GM18511 (cell line): Measurements from ENCODE around the gene HPCAL1.

Experiments
- ATAC-seq: cut with Tn5 transposase; IDR thresholded peaks from one replicate; pipeline ENCODE4 v1.9.1; 2021; ENCODE audit warnings: mild to moderate bottlenecking, moderate library complexity; ENCODE audit not compliant: unreplicated experiment

HPCAL1 gene

GRCh38 chr2:10320575-10320931, 17.8 kb downstream of the HPCAL1 start:
- no peak for ATAC-seq

DNA sequence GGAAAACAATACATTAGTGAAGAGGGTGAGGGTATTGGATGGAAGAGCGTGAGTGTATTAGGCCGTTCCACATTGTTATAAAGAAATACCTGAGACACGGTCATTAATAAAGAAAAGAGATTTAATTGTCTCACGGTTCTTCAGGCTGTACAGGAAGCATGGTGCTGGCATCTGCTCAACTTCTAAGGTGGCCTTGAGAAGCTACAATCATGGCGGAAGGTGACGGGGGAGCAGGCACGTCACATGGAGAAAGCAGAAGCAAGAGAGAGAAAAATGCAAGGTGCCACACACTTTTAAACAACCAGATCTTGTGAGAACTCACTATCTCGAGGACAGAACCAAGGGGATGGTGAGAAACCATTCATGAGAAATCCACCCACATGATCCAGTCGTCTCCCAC, 18.2 kb downstream of the HPCAL1 start:
- no peak for ATAC-seq

DNA sequence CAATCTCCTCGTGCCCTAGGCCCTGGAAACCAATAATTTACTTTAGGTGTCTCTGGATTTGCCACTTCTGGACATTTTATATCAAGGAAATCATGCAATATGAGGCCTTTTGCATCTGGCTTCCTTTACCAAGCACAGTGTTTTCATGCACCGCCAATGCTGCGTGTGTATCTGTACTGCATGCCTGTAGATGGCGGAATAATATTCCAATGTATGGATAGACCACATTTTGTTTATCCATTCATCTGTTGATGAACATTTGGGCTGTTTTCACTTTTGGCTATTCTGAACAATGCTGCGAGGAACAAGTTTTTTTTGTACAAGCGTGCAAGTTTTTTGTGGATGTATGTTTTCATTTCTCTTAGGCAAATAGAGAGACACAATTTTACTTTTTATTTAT, 18.9 kb downstream of the HPCAL1 start:
- no peak for ATAC-seq

- ATAC-seq, result no peak
These were observed 19.8 kb downstream of the HPCAL1 start for GRCh38 chr2:10322481-10322880.

GRCh38 chr2:10322973-10323372, 20.3 kb downstream of the HPCAL1 start:
- no peak for ATAC-seq

DNA sequence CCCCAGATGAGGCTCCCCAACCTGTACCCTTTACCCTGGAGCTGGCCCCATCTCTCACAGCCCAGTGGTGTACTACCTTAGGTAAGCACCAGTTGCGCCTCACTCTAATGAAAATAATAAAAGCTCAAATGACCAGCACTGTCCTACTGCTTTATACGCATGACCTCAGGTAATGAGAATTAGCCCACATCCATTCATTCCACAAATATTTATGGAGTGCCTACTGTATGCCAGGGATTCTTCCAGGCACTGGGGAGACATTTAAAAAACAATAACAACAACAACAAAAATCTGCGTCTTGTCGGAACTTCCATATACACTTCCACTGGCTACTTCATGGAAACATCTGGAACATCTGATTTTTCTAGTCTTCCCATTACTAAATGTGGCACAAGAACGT, 20.8 kb downstream of the HPCAL1 start:
- no peak for ATAC-seq

DNA sequence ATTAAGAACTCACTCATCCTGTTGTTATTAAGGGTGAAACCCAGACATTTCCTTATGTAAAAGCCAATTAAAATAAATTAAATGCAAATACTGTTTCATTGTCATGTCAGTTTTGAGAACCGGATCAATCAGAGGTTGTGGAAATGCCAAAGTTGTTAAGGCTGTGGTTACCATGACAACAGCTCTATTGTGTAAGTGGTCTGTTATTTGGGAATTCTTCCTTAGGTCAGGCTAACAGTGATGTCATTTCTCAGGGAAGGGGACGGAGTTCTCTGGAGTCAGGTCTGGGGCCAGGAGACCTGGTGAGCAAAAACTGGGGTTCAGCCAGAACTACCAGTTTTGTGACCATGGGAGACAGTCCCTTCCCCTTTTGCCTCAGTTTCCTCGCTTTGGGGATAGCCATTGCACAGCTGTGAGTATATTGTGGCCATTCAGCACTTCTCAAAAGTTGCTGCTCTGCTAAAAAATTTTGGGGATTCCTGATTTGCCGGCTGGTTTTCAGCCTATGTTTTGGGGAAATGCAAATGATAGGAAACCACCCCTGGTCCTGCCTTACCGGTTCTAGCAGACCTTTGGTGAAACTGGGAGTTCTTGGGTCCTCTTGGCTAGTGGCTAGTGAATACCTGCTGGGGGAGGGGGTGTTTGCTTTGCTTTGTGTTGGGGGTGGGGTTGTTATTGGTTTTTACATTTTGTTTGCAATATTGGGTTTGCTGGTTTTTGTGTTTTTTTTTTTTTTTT, 21.6 kb downstream of the HPCAL1 start:
- no peak for ATAC-seq

GRCh38 chr2:10325278-10326145, 22.8 kb downstream of the HPCAL1 start:
- ATAC-seq, result no peak

DNA sequence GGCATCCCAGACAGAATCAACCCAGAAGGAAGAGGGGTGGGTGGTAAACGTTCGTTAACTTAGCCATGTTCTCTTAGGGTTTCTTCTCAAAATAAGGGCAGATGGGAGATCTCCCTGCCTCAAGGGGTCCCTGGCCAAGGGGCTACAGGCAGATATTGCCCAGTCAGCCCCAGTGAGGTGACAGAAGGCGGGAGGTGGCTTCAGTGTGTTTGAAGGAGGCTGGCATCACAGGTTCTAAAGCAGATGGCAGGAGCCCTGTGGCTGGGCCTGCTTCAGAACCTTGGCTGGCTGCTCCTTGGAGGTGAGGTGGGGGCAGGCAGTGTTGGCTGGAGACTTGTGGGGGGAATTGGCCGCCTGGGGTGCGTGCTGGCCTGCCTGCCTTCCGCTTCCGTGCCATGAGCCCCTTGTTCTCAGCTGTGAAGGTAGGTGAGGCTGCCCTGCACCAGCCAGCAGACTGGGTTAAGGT, 23.5 kb downstream of the HPCAL1 start:
- ATAC-seq, result no peak

GRCh38 chr2:10326707-10327594, 24.2 kb downstream of the HPCAL1 start:
- no peak for ATAC-seq

DNA sequence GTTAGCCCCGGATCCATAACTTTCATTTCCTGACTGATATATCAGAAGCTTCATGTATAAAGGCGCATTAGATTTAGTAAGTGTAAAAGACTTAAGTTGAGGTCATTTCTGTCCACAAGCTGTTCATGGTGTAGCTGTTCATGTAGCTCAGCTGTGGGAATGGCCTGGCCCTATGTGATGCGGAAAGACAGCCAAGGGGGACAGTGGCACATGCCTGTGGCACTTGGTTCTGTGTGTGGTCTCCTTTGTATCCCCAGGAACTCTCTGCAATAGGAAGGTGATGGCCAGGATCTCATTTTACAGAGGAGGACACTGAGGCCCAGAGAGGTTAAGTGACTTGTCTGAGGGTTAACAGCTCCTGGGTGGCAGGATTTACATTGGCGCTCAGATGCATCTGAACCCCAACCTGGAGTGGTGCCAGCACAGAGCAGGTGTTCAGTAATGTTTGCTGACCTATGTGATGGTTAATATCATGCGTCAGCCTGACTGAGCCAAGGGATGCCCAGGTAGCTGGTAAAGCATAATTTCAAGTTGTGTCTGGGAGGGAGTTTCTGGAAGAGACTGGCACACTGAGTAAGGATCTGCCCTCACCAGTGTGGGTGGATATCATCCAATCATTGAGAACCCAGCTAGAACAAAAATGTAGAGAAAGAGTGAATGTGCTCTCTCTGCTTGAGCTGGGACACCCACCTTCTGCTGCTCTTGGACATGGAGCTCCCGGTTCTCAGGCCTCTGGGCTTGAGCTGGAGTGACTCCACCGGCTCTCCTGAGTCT, 25.4 kb downstream of the HPCAL1 start:
- ATAC-seq, result no peak

GRCh38 chr2:10328670-10329579, 26.2 kb downstream of the HPCAL1 start:
- ATAC-seq, result no peak

DNA sequence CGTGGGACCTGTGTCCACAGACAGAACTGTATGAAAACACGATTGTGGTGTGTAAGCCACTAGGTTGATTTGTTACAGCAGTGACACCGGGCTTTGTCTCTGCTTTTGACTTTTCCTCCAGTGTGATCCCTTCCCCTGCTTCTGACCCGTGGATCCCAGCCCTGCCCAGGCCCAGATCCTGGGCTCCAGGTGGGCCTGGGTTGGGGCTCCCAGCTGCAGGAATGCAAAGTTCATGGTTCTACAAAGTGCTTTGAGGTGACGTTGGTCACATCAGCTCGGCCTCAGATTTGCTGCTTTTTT, 26.8 kb downstream of the HPCAL1 start:
- ATAC-seq, result no peak

DNA sequence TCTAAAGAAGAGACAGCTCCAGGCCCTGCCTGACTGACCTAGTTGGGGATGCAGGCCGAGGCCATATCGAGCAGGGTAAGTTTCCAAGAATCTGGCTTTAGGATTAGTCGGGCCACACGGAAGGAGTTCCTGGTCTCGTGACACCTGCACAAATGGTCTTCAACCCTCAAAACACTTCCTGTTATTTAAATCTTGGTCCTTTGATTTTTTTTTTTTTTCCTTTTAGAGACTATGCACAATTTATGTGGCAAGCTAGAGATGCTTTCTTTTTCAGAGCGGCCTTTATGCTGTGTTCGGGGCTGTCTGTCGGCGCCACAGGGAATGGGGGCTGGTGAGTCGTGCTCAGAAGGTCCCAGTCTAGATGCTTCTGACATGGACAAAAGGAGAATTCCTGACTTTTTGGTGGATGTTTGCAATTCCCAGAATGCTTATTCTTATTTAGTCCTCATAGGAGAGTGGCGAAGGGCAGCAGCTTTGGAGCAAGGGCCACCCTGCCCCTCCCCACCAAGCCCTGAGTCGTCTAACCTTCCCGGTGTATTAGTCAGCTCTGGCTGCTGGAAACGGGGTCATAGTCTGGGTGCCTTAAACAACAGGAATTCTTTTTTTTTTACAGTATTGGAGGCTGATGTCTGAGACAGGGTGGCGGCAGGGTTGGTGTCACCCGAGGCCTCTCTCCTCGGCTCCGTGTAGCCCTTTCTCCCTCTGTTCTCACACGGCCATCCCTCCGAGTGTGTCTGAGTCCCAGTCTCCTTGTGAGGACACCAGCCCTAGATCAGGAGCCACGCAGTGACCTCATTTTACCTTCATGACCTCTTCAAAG, 27.4 kb downstream of the HPCAL1 start:
- ATAC-seq, result no peak

- ATAC-seq, result no peak
These were observed 28.0 kb downstream of the HPCAL1 start for GRCh38 chr2:10330700-10331026.

DNA sequence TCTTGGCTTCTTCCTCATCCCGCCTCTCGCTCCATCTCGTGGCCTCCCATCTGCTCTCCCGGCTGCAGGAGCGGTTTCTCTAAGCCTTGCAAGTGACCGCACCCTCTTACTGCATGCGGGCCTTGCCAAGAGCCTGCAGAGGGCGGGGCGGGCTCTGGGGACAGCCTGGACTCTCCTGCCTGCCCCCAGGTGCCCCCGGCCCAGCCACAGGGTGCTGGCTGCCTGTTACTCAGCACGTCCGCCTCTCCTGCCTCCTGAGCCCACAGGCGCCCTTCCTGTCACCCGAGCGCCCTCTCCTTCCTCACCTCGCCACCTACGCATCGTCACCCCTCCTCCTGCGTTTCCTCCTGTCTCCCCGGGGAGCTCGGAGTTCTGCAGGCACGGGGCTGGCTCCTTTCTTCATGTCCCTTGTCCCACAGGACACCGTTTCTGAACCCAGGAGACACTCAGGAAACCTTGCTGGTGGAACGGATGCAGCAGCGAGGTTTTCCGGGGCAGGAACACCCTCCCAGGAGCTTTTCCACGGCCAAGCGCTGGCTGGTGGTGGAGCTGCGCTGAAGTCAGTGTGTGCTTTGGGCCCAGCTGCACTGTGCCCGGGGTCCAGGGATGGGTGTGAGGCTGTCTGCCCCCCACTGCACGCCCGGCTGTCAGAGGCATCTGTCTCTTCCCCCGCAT, 28.5 kb downstream of the HPCAL1 start:
- peak; percentile 61 for ATAC-seq

DNA sequence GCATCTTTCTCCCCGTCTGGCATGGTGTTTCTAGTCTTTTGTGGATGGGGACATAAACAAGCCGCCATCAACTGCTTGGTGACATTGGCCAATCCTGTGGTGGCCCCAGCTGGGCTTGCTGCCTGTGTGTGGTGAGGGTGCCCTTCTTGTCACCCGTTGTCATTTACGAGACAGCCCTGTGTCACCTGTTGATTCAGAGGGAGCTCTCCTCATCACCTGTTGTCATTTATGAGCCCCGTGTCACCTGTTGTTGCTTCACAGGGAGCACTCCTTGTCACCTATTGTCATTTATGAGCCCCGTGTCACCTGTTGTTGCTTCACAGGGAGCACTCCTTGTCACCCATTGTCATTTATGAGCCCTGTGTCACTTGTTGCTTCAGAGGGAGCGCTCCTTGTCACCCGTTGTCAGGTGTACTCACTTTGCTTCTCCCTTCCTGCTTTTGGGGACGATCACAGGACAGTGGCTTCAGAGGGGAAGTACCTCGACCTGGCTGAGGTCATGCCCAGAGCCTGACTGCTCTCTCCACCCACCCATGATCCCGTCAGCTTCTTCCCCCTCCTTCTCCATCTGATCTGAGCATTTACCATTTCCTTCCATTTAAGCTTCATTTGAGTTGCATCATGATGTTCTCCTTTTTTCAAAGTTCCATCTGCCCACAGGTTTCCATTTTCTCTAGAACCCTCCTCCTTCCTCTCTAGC, 29.1 kb downstream of the HPCAL1 start:
- peak; percentile 83 for ATAC-seq
